IMR-90 (cell line): ENCODE measurements around the gene TMEM143. TPM values are rescaled to one million over a fixed set of nuclear protein-coding genes. Genes with fewer than 3 reads are reported as not detected.

ENCODE experiments used
- ATAC-seq: fragments of 200-7000 bp; cut with Tn5 transposase; 2 replicates; pipeline ENCODE4 v1.9.1; 2020; ENCODE audit warnings: low read depth, mild to moderate bottlenecking, moderate library complexity
- BruUV-seq: library from RNA; stranded (reverse); fragments of 400-500 nt; replicated peaks from 2 replicates; lab custom pipeline; 2021; lab: Mats Ljungman, UMichigan
- CTCF ChIA-PET: fragments of 300-600 bp; formaldehyde crosslinking; extraction: SDS; loops from one replicate; lab custom pipeline; 2021; ENCODE audit warnings: antibody characterized with exemption; lab: Yijun Ruan, JAX
- POLR2A ChIA-PET: fragments of 300-600 bp; sonication (Branson Sonifier 250); formaldehyde crosslinking; loops from one replicate; lab custom pipeline; 2022; ENCODE audit warnings: antibody characterized with exemption; ENCODE audit not compliant: unreplicated experiment; lab: Charles Lee
- DNase-seq: peaks from one replicate; pipeline ENCODE4 v3.0.0; 2013
- H2AFZ ChIP-seq: replicated peaks from 2 replicates; pipeline ENCODE3; 2013; ENCODE audit warnings: low read length, mild to moderate bottlenecking; ENCODE audit not compliant: poor library complexity
- H2AK5ac ChIP-seq: 2 replicates; pipeline ENCODE4 v1.6.1; 2013; ENCODE audit warnings: low read depth, low read length, inconsistent platforms
- H2AK9ac ChIP-seq: replicated peaks from 2 replicates; pipeline ENCODE3; 2013; ENCODE audit warnings: mild to moderate bottlenecking, low read depth, low read length, moderate library complexity; ENCODE audit not compliant: poor library complexity
- H2BK120ac ChIP-seq: 2 replicates; pipeline ENCODE4 v1.6.1; 2013; ENCODE audit warnings: low read depth, low read length, inconsistent platforms
- H2BK15ac ChIP-seq: 3 replicates; pipeline ENCODE4 v1.6.1; 2013; ENCODE audit warnings: low read depth, low read length, inconsistent platforms
- H2BK20ac ChIP-seq: 2 replicates; pipeline ENCODE4 v1.6.1; 2013; ENCODE audit warnings: low read depth, mild to moderate bottlenecking, inconsistent platforms, low read length, moderate library complexity
- H2BK5ac ChIP-seq: 2 replicates; pipeline ENCODE4 v1.6.1; 2013; ENCODE audit warnings: mild to moderate bottlenecking, low read depth, low read length, inconsistent platforms; ENCODE audit not compliant: poor library complexity, severe bottlenecking
- H3K14ac ChIP-seq: replicated peaks from 2 replicates; pipeline ENCODE4 v1.6.1; 2013; ENCODE audit warnings: low read depth, low read length, inconsistent platforms
- H3K18ac ChIP-seq: 2 replicates; pipeline ENCODE4 v1.6.1; 2013; ENCODE audit warnings: low read depth, low read length, control low read depth
- H3K23ac ChIP-seq: 2 replicates; pipeline ENCODE4 v1.6.1; 2013; ENCODE audit warnings: low read depth, low read length, inconsistent platforms
- H3K27ac ChIP-seq: 2 replicates; pipeline ENCODE4 v1.5.1; 2013; ENCODE audit warnings: mild to moderate bottlenecking, control low read depth, low read length; ENCODE audit not compliant: insufficient read depth
- H3K27me3 ChIP-seq: 2 replicates; pipeline ENCODE4 v1.6.1; 2013; ENCODE audit warnings: low read length; ENCODE audit not compliant: control insufficient read depth, insufficient read depth
- H3K36me3 ChIP-seq: 2 replicates; pipeline ENCODE4 v1.6.1; 2013; ENCODE audit warnings: low read length, mixed read lengths; ENCODE audit not compliant: control insufficient read depth, insufficient read depth
- H3K4ac ChIP-seq: 2 replicates; pipeline ENCODE4 v1.6.1; 2013; ENCODE audit warnings: low read depth, low read length, inconsistent platforms
- H3K4me1 ChIP-seq: 2 replicates; pipeline ENCODE4 v1.6.1; 2013; ENCODE audit warnings: low read length, mixed read lengths; ENCODE audit not compliant: control insufficient read depth, insufficient read depth
- H3K4me2 ChIP-seq: 2 replicates; pipeline ENCODE4 v1.6.1; 2013; ENCODE audit warnings: low read depth, mild to moderate bottlenecking, control low read depth, low read length, moderate library complexity
- H3K4me3 ChIP-seq: 2 replicates; pipeline ENCODE4 v1.5.1; 2013; ENCODE audit warnings: low read depth, mild to moderate bottlenecking, control low read depth, low read length, moderate library complexity; ENCODE audit not compliant: insufficient read depth
- H3K56ac ChIP-seq: 2 replicates; pipeline ENCODE4 v1.6.1; 2013; ENCODE audit warnings: low read length, inconsistent platforms; ENCODE audit not compliant: insufficient read depth; ENCODE audit errors: extremely low read depth
- H3K79me1 ChIP-seq, 2 experiments: 2 replicates each; pipeline ENCODE4 v1.6.1; 2013; ENCODE audit warnings: low read length in 2 of 2, inconsistent platforms in 1 of 2, low read depth in 1 of 2
- H3K9ac ChIP-seq: 2 replicates; pipeline ENCODE4 v1.6.1; 2013; ENCODE audit warnings: low read depth, low read length, control low read depth
- H3K9me1 ChIP-seq: 2 replicates; pipeline ENCODE4 v1.6.1; 2013; ENCODE audit warnings: low read length, inconsistent platforms; ENCODE audit not compliant: insufficient read depth
- H3K9me3 ChIP-seq: 2 replicates; pipeline ENCODE4 v1.6.1; 2013; ENCODE audit warnings: low read length; ENCODE audit not compliant: control insufficient read depth, insufficient read depth
- H4K20me1 ChIP-seq: 2 replicates; pipeline ENCODE4 v1.6.1; 2013; ENCODE audit warnings: low read length, inconsistent platforms; ENCODE audit not compliant: insufficient read depth
- H4K5ac ChIP-seq: 2 replicates; pipeline ENCODE4 v1.6.1; 2013; ENCODE audit warnings: mild to moderate bottlenecking, low read depth, low read length, control low read depth
- H4K8ac ChIP-seq, 2 experiments: 2 replicates each; pipeline ENCODE4 v1.6.1; 2013; ENCODE audit warnings: low read depth in 2 of 2, low read length in 2 of 2, control low read depth in 1 of 2, inconsistent platforms in 1 of 2
- H4K91ac ChIP-seq: 2 replicates; pipeline ENCODE4 v1.6.1; 2013; ENCODE audit warnings: low read depth, low read length, inconsistent platforms; ENCODE audit not compliant: insufficient read depth
- BHLHE40 ChIP-seq: fragments of 150-350 bp; IDR thresholded peaks from 2 replicates; pipeline ENCODE4 v1.6.1; 2016; ENCODE audit warnings: mild to moderate bottlenecking, low read depth, low read length
- CEBPB ChIP-seq: IDR thresholded peaks from 2 replicates; pipeline ENCODE4 v1.6.1; 2012; ENCODE audit warnings: low read depth, low read length, improper control_type of control experiment
- CHD1 ChIP-seq: IDR thresholded peaks from 2 replicates; pipeline ENCODE4 v1.6.1; 2012; ENCODE audit warnings: low read depth, low read length, improper control_type of control experiment
- FOS ChIP-seq: fragments of 150-350 bp; IDR thresholded peaks from 2 replicates; pipeline ENCODE4 v1.6.1; 2016; ENCODE audit warnings: low read depth, low read length
- MAFK ChIP-seq: IDR thresholded peaks from 2 replicates; pipeline ENCODE4 v1.6.1; 2012; ENCODE audit warnings: low read depth, low read length, improper control_type of control experiment
- MAZ ChIP-seq: IDR thresholded peaks from 2 replicates; pipeline ENCODE4 v1.6.1; 2012; ENCODE audit warnings: low read depth, mild to moderate bottlenecking, low read length, improper control_type of control experiment, moderate library complexity, borderline replicate concordance
- MXI1 ChIP-seq: IDR thresholded peaks from 2 replicates; pipeline ENCODE4 v1.6.1; 2012; ENCODE audit warnings: low read depth, mild to moderate bottlenecking, low read length, moderate library complexity, borderline replicate concordance
- NFE2L2 ChIP-seq: fragments of 150-350 bp; IDR thresholded peaks from 2 replicates; pipeline ENCODE4 v1.6.1; 2016; ENCODE audit warnings: low read depth, mild to moderate bottlenecking, low read length
- POLR2A ChIP-seq: IDR thresholded peaks from 2 replicates; pipeline ENCODE4 v1.6.1; 2012; ENCODE audit warnings: mild to moderate bottlenecking, low read depth, low read length
- RAD21 ChIP-seq: IDR thresholded peaks from 2 replicates; pipeline ENCODE4 v1.6.1; 2012; ENCODE audit warnings: low read length, improper control_type of control experiment
- RCOR1 ChIP-seq: IDR thresholded peaks from 2 replicates; pipeline ENCODE4 v1.6.1; 2012; ENCODE audit warnings: mild to moderate bottlenecking, low read length, improper control_type of control experiment; ENCODE audit not compliant: insufficient replicate concordance
- RFX5 ChIP-seq: IDR thresholded peaks from 2 replicates; pipeline ENCODE4 v1.8.0; 2012; ENCODE audit warnings: low read depth, mild to moderate bottlenecking, low read length, moderate library complexity
- WGBS, 2 experiments: methylation state at CpG; one replicate each; pipeline versions ENCODE4 v1.1.5 to v1.1.7; 2013; ENCODE audit warnings: missing lambda C conversion rate in 2 of 2; ENCODE audit not compliant: insufficient read length in 1 of 2; ENCODE audit errors: extremely low coverage in 2 of 2; 5-methylcytosine and 5-hydroxymethylcytosine counted together
- dilution Hi-C: fragments of 300-500 bp; cut with HindIII; formaldehyde crosslinking; loops from one replicate; pipeline ENCODE4 v1.14.3; 2018; ENCODE audit warnings: low sequenced_read_pairs; ENCODE audit not compliant: unreplicated experiment
- in situ Hi-C: fragments of 300-500 bp; cut with MboI; formaldehyde crosslinking; loops from 3 replicates; pipeline ENCODE4 v1.14.3; 2019; ENCODE audit warnings: low sequenced_read_pairs, inconsistent platforms, mixed read lengths
- intact Hi-C: fragments of 100-400 bp; cut with micrococcal nuclease; formaldehyde crosslinking; loops from 2 replicates; pipeline ENCODE4 v1.10.0; 2022
- polyA plus RNA-seq, 3 experiments: library from polyadenylated mRNA; depleted of rRNA; stranded (reverse); fragments of >200 nt; gene quantifications; 2 replicates each; pipeline ENCODE4 v1.2.3, GENCODE V29; 2012; ENCODE audit warnings: low replicate concordance in 1 of 3
- total RNA-seq: library from RNA; depleted of rRNA; stranded (reverse); fragments of >200 nt; gene quantifications from 2 replicates; pipeline ENCODE4 v1.2.3, GENCODE V29; 2012
- TF ChIP-seq, protein P1 (sequence below): fragments of 150-350 bp; IDR thresholded peaks from 2 replicates; pipeline ENCODE4 v1.6.1; 2016; ENCODE audit warnings: low read depth, mild to moderate bottlenecking, low read length, moderate library complexity, borderline replicate concordance
- TF ChIP-seq, protein P2 (sequence below): fragments of 150-350 bp; IDR thresholded peaks from 2 replicates; pipeline ENCODE4 v1.6.1; 2017; ENCODE audit warnings: mild to moderate bottlenecking, antibody characterized with exemption, low read length, low read depth

The TMEM143 gene
- total and polyA plus RNA-seq, 2 of the 4 experiments (the other 2 are of a cell fraction), result 1.3 to 7.6 TPM

DNA sequence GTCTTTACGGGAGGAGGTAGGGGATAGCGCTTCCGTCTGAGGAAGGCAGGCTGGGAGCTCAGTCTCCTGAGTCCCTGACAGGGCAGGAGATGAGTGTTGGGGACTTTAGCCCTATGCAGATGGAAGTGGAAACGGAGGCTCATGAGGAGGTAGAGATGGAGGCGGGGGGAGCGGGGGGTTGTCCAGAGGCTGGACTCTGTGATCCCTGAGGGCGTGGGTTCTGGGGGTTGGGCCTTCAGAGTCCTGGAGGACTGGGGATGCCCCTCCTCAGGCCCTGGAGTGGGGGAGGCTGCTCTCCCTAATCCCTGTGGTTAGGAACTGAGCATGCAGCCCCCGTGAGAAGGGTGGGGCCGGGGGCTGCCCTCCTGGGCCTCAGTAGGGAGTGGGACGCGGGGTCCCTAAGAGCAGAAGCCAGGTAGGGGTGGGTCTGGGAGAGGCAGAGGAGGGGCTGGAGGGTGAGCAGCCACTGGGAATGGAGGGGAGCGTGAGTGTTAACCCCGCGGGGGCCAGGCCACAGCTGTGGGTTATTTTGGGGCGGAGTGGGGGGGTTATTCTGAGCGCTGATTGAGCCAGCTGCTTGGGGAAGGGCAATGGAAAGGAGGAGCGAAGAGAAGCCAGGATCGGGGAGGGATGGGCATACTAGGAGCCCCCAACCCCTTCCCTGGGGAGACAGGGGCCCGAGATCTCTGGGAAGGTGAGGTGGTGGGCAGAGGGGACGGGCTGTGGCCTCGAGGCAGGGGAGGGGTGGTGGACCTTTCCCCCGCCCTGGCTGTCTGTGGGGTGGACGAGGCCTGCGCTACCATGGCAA is 32.5 kb upstream of the TMEM143 start (continued):
- no peak for TF ChIP-seq MAZ

DNA sequence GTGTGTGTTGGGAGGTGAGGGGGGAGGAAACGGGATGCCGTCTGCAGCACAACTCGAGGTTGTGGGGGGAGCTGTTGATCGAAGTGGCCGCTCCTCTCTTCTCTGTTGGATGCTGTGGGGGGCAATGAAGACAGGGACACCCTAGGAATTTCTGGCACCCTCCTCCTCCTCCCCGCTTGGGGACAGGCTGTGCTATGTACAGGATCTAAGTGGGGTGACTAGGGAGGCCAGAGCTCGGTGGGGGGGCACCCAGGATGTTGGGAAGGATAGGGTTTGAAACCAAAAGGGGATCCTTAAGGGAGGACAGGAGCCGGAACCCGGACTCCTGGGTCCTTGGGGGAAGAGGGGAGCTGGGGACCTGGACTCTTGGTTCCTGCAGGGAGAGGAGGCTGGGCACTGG is 31.8 kb upstream of the TMEM143 start:
- WGBS, 2 experiments, result 48% methylated on average over 2 of the region's 9 CpGs; no CpG with 5 or more reads in 1 of the 2 experiments
- H2BK20ac ChIP-seq, result no peak overlapping the region
- H3K36me3 ChIP-seq, result no peaks in the 10 kb centered on the region
- H2AK9ac ChIP-seq, result no peak overlapping the region
- intact Hi-C loops, result loop anchor here (10.0 kb wide), 1 partner anchor 71 kb away; the partner anchor contains the start of gene EMP3
- ChIA-PET CTCF (no interaction called here), POLR2A (no interaction called here)
- no peak overlapping the region for H3K4me2 ChIP-seq
- no peak overlapping the region for H2BK15ac ChIP-seq
- no peaks in the 10 kb centered on the region; the same call in 1 of the 2 replicates for H4K20me1 ChIP-seq
- H3K14ac ChIP-seq, result no peak overlapping the region
- H2BK5ac ChIP-seq, result no peak overlapping the region
- H4K91ac ChIP-seq, result no peak overlapping the region
- H3K79me1 ChIP-seq, result peaks cover 0 to 7% of the 10 kb centered on the region in 2 experiments; a peak in 3 of 4 replicates
- H3K9me3 ChIP-seq, result no peaks in the 10 kb centered on the region
- H3K18ac ChIP-seq, result no peak overlapping the region
- peaks cover 3% of the 10 kb centered on the region; the same call in 1 of the 2 replicates for H3K9me1 ChIP-seq
- H4K5ac ChIP-seq, result no peak overlapping the region
- no TSS peak for BruUV-seq
- H3K4ac ChIP-seq, result no peak overlapping the region
- H4K8ac ChIP-seq, result no peak overlapping the region
- no peak overlapping the region for H3K56ac ChIP-seq
- no peak overlapping the region for H3K4me3 ChIP-seq
- H3K23ac ChIP-seq, result no peak overlapping the region
- in situ Hi-C loops, result no loop called here
- dilution Hi-C loops, result no loop called here
- H2AK5ac ChIP-seq, result no peak overlapping the region
- ATAC-seq (no peak), DNase-seq (no peak)
- peaks cover 4% of the 10 kb centered on the region; the same call in 1 of the 2 replicates for H3K4me1 ChIP-seq
- H3K27me3 ChIP-seq, result peaks cover 54% of the 10 kb centered on the region
- no peak overlapping the region for H2BK120ac ChIP-seq
- H2AFZ ChIP-seq, result peak overlapping the region; percentile 32
- no peak overlapping the region for H3K9ac ChIP-seq
- H3K27ac ChIP-seq, result no peak overlapping the region
- TF ChIP-seq CHD1, result no peak
- TF ChIP-seq MAZ, result no peak
- no peak for TF ChIP-seq FOS
- no peak for TF ChIP-seq MXI1
- TF ChIP-seq, protein P1, sequence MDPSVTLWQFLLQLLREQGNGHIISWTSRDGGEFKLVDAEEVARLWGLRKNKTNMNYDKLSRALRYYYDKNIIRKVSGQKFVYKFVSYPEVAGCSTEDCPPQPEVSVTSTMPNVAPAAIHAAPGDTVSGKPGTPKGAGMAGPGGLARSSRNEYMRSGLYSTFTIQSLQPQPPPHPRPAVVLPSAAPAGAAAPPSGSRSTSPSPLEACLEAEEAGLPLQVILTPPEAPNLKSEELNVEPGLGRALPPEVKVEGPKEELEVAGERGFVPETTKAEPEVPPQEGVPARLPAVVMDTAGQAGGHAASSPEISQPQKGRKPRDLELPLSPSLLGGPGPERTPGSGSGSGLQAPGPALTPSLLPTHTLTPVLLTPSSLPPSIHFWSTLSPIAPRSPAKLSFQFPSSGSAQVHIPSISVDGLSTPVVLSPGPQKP, result no peak
- no peak for TF ChIP-seq BHLHE40
- no peak for TF ChIP-seq POLR2A
- no peak for TF ChIP-seq RAD21
- TF ChIP-seq NFE2L2, result no peak
- no peak for TF ChIP-seq RCOR1
- no peak for TF ChIP-seq MAFK
- TF ChIP-seq, protein P2, sequence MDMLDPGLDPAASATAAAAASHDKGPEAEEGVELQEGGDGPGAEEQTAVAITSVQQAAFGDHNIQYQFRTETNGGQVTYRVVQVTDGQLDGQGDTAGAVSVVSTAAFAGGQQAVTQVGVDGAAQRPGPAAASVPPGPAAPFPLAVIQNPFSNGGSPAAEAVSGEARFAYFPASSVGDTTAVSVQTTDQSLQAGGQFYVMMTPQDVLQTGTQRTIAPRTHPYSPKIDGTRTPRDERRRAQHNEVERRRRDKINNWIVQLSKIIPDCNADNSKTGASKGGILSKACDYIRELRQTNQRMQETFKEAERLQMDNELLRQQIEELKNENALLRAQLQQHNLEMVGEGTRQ, result no peak
- no peak for TF ChIP-seq CEBPB
- no peak for TF ChIP-seq RFX5
